HepG2 (cell line): Measurements from ENCODE around the gene ELOA2. TPM values are rescaled to one million over a fixed set of nuclear protein-coding genes. Genes with fewer than 3 reads are reported as not detected.

Experiments used
- ATAC-seq: fragments of 200-7000 bp; cut with Tn5 transposase; 3 replicates; pipeline ENCODE4 v1.9.1; 2020; ENCODE audit warnings: mild to moderate bottlenecking, moderate library complexity
- BruUV-seq: library from RNA; stranded (reverse); fragments of 400-500 nt; replicated peaks from 2 replicates; lab custom pipeline; 2021; lab: Mats Ljungman, UMichigan
- CTCF ChIA-PET: fragments of 300-600 bp; formaldehyde crosslinking; extraction: SDS; loops from one replicate; lab custom pipeline; 2021; ENCODE audit warnings: low total read pairs, inconsistent platforms, low intra/inter-chr PET ratio; lab: Yijun Ruan, JAX
- POLR2A ChIA-PET: fragments of 350-600 bp; sonication (Branson Sonifier 250); formaldehyde crosslinking; loops from one replicate; lab custom pipeline; 2020; ENCODE audit warnings: antibody characterized with exemption, inconsistent platforms; lab: Yijun Ruan, JAX
- DNase-seq: peaks from one replicate; pipeline ENCODE4 v3.0.0-alpha.2; 2015; ENCODE audit warnings: low spot score
- FAIRE-seq: peaks from 3 replicates; lab custom pipeline; 2011; peaks lifted over from hg19 to GRCh38; lab: Jason Lieb, UNC
- H2AFZ ChIP-seq: one replicate; pipeline ENCODE4 v1.6.1; 2011; ENCODE audit warnings: low read length, inconsistent platforms
- H3K27ac ChIP-seq: fragments of 300-600 bp; 3 replicates; pipeline ENCODE4 v1.8.0; 2011; ENCODE audit warnings: mixed run types, mild to moderate bottlenecking, mixed read lengths, low read length, inconsistent platforms; ENCODE audit not compliant: insufficient read depth; ENCODE audit errors: extremely low read length
- H3K27me3 ChIP-seq, 2 experiments: fragments of 200-600 bp in 1 of 2; 2 replicates in 1 of 2; 3 replicates in 1 of 2; pipeline versions ENCODE4 v1.6.0 to v1.8.0; 2011; ENCODE audit warnings: low read length in 2 of 2, mild to moderate bottlenecking in 2 of 2, moderate library complexity in 2 of 2, inconsistent platforms in 1 of 2; ENCODE audit not compliant: insufficient read depth in 2 of 2, control insufficient read depth in 1 of 2
- H3K36me3 ChIP-seq, 2 experiments: fragments of 200-600 bp in 1 of 2; replicated peaks in 1 of 2; 2 replicates in 1 of 2; 3 replicates in 1 of 2; pipeline versions ENCODE4 v1.5.1 to v1.8.0; 2011; ENCODE audit warnings: low read length in 2 of 2, inconsistent platforms in 1 of 2; ENCODE audit not compliant: insufficient read depth in 2 of 2, control insufficient read depth in 1 of 2
- H3K4me1 ChIP-seq: 2 replicates; pipeline ENCODE4 v1.5.1; 2012; ENCODE audit warnings: low read length, inconsistent platforms; ENCODE audit not compliant: insufficient read depth
- H3K4me2 ChIP-seq: 2 replicates; pipeline ENCODE4 v1.6.0; 2011; ENCODE audit warnings: low read depth, low read length, inconsistent platforms
- H3K4me3 ChIP-seq, 3 experiments: fragments of 200-600 bp in 1 of 3; sonication (generic), shearing (Covaris generic) in 1 of 3; replicated peaks in 1 of 3; 2 replicates each; pipeline ENCODE4 v1.5.1; 2011 to 2016; ENCODE audit warnings: low read length in 3 of 3, inconsistent platforms in 2 of 3, low read depth in 2 of 3, mild to moderate bottlenecking in 2 of 3, control low read depth in 1 of 3, mixed read lengths in 1 of 3; ENCODE audit not compliant: insufficient read depth in 1 of 3
- H3K79me2 ChIP-seq: one replicate; pipeline ENCODE4 v1.6.1; 2011; ENCODE audit warnings: low read length, inconsistent platforms; ENCODE audit not compliant: insufficient read depth
- H3K9ac ChIP-seq: 2 replicates; pipeline ENCODE4 v1.6.0; 2011; ENCODE audit warnings: mild to moderate bottlenecking, low read depth, low read length, inconsistent platforms; ENCODE audit not compliant: insufficient read depth
- H3K9me3 ChIP-seq: 2 replicates; pipeline ENCODE4 v1.5.1; 2012; ENCODE audit warnings: mild to moderate bottlenecking, low read length
- H4K20me1 ChIP-seq: 2 replicates; pipeline ENCODE4 v1.6.0; 2011; ENCODE audit warnings: inconsistent platforms, mild to moderate bottlenecking, low read length, moderate library complexity; ENCODE audit not compliant: insufficient read depth
- GLI4 ChIP-seq: sonication (generic); formaldehyde crosslinking; IDR thresholded peaks from 2 replicates; pipeline ENCODE4 v1.5.1; 2020; ENCODE audit warnings: missing genetic modification reagents, mild to moderate bottlenecking, moderate library complexity, borderline replicate concordance
- HMG20B ChIP-seq: conservative IDR thresholded peaks from 2 replicates; pipeline ENCODE4 v1.6.1; 2016; ENCODE audit warnings: missing genetic modification reagents, missing compliant biosample characterization
- KMT2A ChIP-seq: sonication (generic); formaldehyde crosslinking; IDR thresholded peaks from 2 replicates; pipeline ENCODE4 v1.4.0; 2020; ENCODE audit warnings: missing genetic modification reagents
- MAFK ChIP-seq, 2 experiments: IDR thresholded peaks in 1 of 2; conservative IDR thresholded peaks in 1 of 2; 2 replicates each; pipeline ENCODE4 v1.6.1; 2011; ENCODE audit warnings: improper control_type of control experiment in 2 of 2, low read length in 2 of 2
- RAD21 ChIP-seq: fragments of 450-650 bp; formaldehyde crosslinking; IDR thresholded peaks from 2 replicates; pipeline ENCODE4 v1.5.0; 2020; ENCODE audit warnings: mild to moderate bottlenecking
- SMAD1 ChIP-seq: sonication (generic); formaldehyde crosslinking; IDR thresholded peaks from 2 replicates; pipeline ENCODE4 v1.4.0; 2020; ENCODE audit warnings: missing genetic modification reagents, low read depth, mild to moderate bottlenecking, borderline replicate concordance
- SMC3 ChIP-seq: IDR thresholded peaks from 2 replicates; pipeline ENCODE4 v1.6.1; 2011; ENCODE audit warnings: low read length, improper control_type of control experiment
- ZBTB21 ChIP-seq: sonication (generic); formaldehyde crosslinking; IDR thresholded peaks from 2 replicates; pipeline ENCODE4 v1.4.0; 2020; ENCODE audit warnings: missing genetic modification reagents
- ZFP36 ChIP-seq: fragments of 150-350 bp; IDR thresholded peaks from 2 replicates; pipeline ENCODE4 v1.6.1; 2018; ENCODE audit warnings: borderline replicate concordance, low read length, low read depth; ENCODE audit not compliant: partially characterized antibody
- ZNF143 ChIP-seq: sonication (generic); formaldehyde crosslinking; IDR thresholded peaks from 2 replicates; pipeline ENCODE4 v1.4.0; 2020; ENCODE audit warnings: missing genetic modification reagents
- ZNF180 ChIP-seq: sonication (generic); formaldehyde crosslinking; IDR thresholded peaks from 2 replicates; pipeline ENCODE4 v1.4.0; 2020; ENCODE audit warnings: low read depth, missing genetic modification reagents, borderline replicate concordance
- ZNF251 ChIP-seq: sonication (generic); formaldehyde crosslinking; IDR thresholded peaks from 2 replicates; pipeline ENCODE4 v1.9.0; 2021; ENCODE audit warnings: mild to moderate bottlenecking, missing genetic modification reagents
- ZNF558 ChIP-seq: sonication (generic); formaldehyde crosslinking; IDR thresholded peaks from 2 replicates; pipeline ENCODE4 v1.9.0; 2022; ENCODE audit warnings: mild to moderate bottlenecking, missing genetic modification reagents, borderline replicate concordance
- ZNF563 ChIP-seq: sonication (generic); formaldehyde crosslinking; IDR thresholded peaks from 2 replicates; pipeline ENCODE4 v1.8.0; 2022; ENCODE audit warnings: mild to moderate bottlenecking, moderate library complexity, missing genetic modification reagents
- ZNF614 ChIP-seq: IDR thresholded peaks from 2 replicates; pipeline ENCODE4 v1.6.1; 2018; ENCODE audit warnings: missing biosample characterization, missing genetic modification reagents, inconsistent platforms, borderline replicate concordance
- ZNF749 ChIP-seq: sonication (generic); formaldehyde crosslinking; IDR thresholded peaks from 2 replicates; pipeline ENCODE4 v1.8.0; 2022; ENCODE audit warnings: mild to moderate bottlenecking, missing genetic modification reagents, moderate library complexity, borderline replicate concordance
- WGBS: methylation state at CpG from one replicate; pipeline ENCODE4 v1.1.6; 2017; ENCODE audit warnings: low lambda C conversion rate; 5-methylcytosine and 5-hydroxymethylcytosine counted together
- in situ Hi-C: cut with HindIII; loops from 2 replicates; pipeline ENCODE4 v1.10.0; 2017; ENCODE audit warnings: low pct_unique_long_range_greater_than_20kb; ENCODE audit not compliant: extremely low pct_ligation_motif_present
- intact Hi-C: fragments of 100-400 bp; cut with micrococcal nuclease; formaldehyde crosslinking; loops from one replicate; pipeline ENCODE4 v1.10.0; 2022; ENCODE audit not compliant: unreplicated experiment
- polyA plus RNA-seq, 8 experiments: library from polyadenylated mRNA; depleted of rRNA in 3 of 8; stranded (reverse) in 7 of 8; unstranded in 1 of 8; fragments of >200 nt; fragmentation: Illumina TruSeq in 4 of 8; extraction: Trizol in 4 of 8; gene quantifications; 2 replicates each; pipeline versions ENCODE4 v1.2.1 to v1.2.3, GENCODE V29; 2011 to 2016; ENCODE audit warnings: low read depth in 4 of 8, missing spikeins in 1 of 8, mixed read lengths in 1 of 8; ENCODE audit not compliant: insufficient read depth in 1 of 8
- total RNA-seq, 5 experiments: library from RNA; depleted of rRNA; stranded (reverse); fragments of >200 nt; fragmentation: Illumina TruSeq; extraction: Trizol; gene quantifications; 2 replicates each; pipeline ENCODE4 v1.2.3, GENCODE V29; 2016; ENCODE audit warnings: low read depth in 1 of 5
- TF ChIP-seq, protein P1 (sequence below): sonication (generic); formaldehyde crosslinking; IDR thresholded peaks from 2 replicates; pipeline ENCODE4 v1.4.0; 2020; ENCODE audit warnings: missing genetic modification reagents, mild to moderate bottlenecking, borderline replicate concordance
- TF ChIP-seq, protein P2 (sequence below): sonication (generic); formaldehyde crosslinking; IDR thresholded peaks from 2 replicates; pipeline ENCODE4 v1.5.0; 2020; ENCODE audit warnings: mild to moderate bottlenecking, missing genetic modification reagents, moderate library complexity
- TF ChIP-seq, protein P3 (sequence below): sonication (generic); formaldehyde crosslinking; IDR thresholded peaks from 2 replicates; pipeline ENCODE4 v1.5.1; 2020; ENCODE audit warnings: mild to moderate bottlenecking, missing genetic modification reagents, moderate library complexity

ELOA2 gene
- total and polyA plus RNA-seq, 2 of the 13 experiments (the other 11 are each of a cell fraction or from before 2014, with no cell fraction given), result not detected

DNA sequence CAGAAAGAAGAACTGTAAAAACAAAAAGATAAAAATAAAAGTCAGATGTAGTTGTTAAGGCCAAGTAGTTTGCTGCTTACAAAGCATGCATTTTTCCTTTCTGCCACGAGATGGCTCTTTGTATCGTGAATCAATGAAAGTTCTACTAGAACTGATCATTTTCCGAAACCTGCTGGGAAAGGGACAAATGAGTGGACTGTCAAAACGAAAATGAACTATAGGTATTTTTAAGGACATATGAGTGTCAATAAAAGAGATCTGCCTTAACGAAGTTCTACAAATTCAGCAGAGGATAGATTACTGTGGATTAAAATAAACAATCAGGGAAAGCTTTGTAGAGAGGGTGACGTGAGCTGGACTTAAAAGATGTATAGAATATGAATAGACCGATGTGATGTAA lies 15.0 kb upstream of the ELOA2 start:
- no peak overlapping the region for H3K27ac ChIP-seq
- no peaks in the 10 kb centered on the region for H4K20me1 ChIP-seq
- no peak overlapping the region for H3K4me3 ChIP-seq
- no peaks in the 10 kb centered on the region for H3K36me3 ChIP-seq
- DNase-seq (peak; percentile 40), FAIRE-seq (peak; percentile 73), ATAC-seq (peak; percentile 62; the same call in 1 of the 3 replicates)
- H2AFZ ChIP-seq, result no peak overlapping the region
- no peak overlapping the region for H3K9ac ChIP-seq
- no TSS peak for BruUV-seq
- ChIA-PET POLR2A (no interaction called here), CTCF (interaction anchor here (1.7 to 2.0 kb wide), 2 partner anchors 155 to 699 kb away, joined by 13 to 15 read pairs; no protein-coding TSS in a partner anchor)
- no peaks in the 10 kb centered on the region for H3K4me1 ChIP-seq
- H3K79me2 ChIP-seq, result no peaks in the 10 kb centered on the region
- H3K27me3 ChIP-seq, result peaks cover 0 to 20% of the 10 kb centered on the region in 2 experiments; a peak in 3 of 5 replicates
- in situ Hi-C loops, result no loop called here
- H3K4me2 ChIP-seq, result no peak overlapping the region
- WGBS, result 20% methylated on average over 7 of the region's 7 CpGs
- H3K9me3 ChIP-seq, result no peaks in the 10 kb centered on the region
- intact Hi-C loops, result loop anchor here (1.0 to 2.0 kb wide), 4 partner anchors 50 to 706 kb away; no protein-coding TSS in a partner anchor
- TF ChIP-seq GLI4 (CRISPR knock-in tag) (no peak), ZFP36 (peak; percentile 72), ZNF563 (CRISPR knock-in tag) (no peak), ZBTB21 (no peak), ZNF558 (CRISPR knock-in tag) (no peak), SMAD1 (CRISPR knock-in tag) (no peak), ZNF251 (no peak), KMT2A (no peak), RAD21 (CRISPR knock-in tag) (peak; percentile 37; the same call in 1 of the 2 replicates), ZNF143 (no peak), HMG20B (CRISPR knock-in tag) (no peak), SMC3 (peak; percentile 59; the same call in 1 of the 2 replicates), ZNF614 (CRISPR knock-in tag) (no peak), ZNF180 (CRISPR knock-in tag) (no peak), MAFK (conservative IDR thresholded peaks at IDR 0.05 in 1 of 2, IDR thresholded peaks at IDR 0.05 in 1 of 2; ENCODE audit: low read length in 2 of 2) (no peak), ZNF749 (no peak)
- TF ChIP-seq, protein P1, sequence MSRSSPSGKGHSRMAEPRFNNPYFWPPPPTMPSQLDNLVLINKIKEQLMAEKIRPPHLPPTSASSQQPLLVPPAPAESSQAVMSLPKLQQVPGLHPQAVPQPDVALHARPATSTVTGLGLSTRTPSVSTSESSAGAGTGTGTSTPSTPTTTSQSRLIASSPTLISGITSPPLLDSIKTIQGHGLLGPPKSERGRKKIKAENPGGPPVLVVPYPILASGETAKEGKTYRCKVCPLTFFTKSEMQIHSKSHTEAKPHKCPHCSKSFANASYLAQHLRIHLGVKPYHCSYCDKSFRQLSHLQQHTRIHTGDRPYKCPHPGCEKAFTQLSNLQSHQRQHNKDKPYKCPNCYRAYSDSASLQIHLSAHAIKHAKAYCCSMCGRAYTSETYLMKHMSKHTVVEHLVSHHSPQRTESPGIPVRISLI (CRISPR knock-in tag), result no peak
- TF ChIP-seq, protein P2, sequence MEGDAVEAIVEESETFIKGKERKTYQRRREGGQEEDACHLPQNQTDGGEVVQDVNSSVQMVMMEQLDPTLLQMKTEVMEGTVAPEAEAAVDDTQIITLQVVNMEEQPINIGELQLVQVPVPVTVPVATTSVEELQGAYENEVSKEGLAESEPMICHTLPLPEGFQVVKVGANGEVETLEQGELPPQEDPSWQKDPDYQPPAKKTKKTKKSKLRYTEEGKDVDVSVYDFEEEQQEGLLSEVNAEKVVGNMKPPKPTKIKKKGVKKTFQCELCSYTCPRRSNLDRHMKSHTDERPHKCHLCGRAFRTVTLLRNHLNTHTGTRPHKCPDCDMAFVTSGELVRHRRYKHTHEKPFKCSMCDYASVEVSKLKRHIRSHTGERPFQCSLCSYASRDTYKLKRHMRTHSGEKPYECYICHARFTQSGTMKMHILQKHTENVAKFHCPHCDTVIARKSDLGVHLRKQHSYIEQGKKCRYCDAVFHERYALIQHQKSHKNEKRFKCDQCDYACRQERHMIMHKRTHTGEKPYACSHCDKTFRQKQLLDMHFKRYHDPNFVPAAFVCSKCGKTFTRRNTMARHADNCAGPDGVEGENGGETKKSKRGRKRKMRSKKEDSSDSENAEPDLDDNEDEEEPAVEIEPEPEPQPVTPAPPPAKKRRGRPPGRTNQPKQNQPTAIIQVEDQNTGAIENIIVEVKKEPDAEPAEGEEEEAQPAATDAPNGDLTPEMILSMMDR (CRISPR knock-in tag), result peak; percentile 76
- TF ChIP-seq, protein P3, sequence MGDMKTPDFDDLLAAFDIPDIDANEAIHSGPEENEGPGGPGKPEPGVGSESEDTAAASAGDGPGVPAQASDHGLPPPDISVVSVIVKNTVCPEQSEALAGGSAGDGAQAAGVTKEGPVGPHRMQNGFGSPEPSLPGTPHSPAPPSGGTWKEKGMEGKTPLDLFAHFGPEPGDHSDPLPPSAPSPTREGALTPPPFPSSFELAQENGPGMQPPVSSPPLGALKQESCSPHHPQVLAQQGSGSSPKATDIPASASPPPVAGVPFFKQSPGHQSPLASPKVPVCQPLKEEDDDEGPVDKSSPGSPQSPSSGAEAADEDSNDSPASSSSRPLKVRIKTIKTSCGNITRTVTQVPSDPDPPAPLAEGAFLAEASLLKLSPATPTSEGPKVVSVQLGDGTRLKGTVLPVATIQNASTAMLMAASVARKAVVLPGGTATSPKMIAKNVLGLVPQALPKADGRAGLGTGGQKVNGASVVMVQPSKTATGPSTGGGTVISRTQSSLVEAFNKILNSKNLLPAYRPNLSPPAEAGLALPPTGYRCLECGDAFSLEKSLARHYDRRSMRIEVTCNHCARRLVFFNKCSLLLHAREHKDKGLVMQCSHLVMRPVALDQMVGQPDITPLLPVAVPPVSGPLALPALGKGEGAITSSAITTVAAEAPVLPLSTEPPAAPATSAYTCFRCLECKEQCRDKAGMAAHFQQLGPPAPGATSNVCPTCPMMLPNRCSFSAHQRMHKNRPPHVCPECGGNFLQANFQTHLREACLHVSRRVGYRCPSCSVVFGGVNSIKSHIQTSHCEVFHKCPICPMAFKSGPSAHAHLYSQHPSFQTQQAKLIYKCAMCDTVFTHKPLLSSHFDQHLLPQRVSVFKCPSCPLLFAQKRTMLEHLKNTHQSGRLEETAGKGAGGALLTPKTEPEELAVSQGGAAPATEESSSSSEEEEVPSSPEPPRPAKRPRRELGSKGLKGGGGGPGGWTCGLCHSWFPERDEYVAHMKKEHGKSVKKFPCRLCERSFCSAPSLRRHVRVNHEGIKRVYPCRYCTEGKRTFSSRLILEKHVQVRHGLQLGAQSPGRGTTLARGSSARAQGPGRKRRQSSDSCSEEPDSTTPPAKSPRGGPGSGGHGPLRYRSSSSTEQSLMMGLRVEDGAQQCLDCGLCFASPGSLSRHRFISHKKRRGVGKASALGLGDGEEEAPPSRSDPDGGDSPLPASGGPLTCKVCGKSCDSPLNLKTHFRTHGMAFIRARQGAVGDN, result no peak
